Fibroblast of lung (primary cell): ENCODE measurements around the gene KCNN3. TPM values are rescaled to one million over a fixed set of nuclear protein-coding genes. Genes with fewer than 3 reads are reported as not detected.

Experiments
- DNase-seq, 2 donors: peaks; one replicate each; pipeline versions ENCODE4 v3.0.0 to v3.0.0-alpha.2; 2010; ENCODE audit warnings: low read depth in 2 of 2
- H2AFZ ChIP-seq: 2 replicates; pipeline ENCODE4 v1.5.1; 2012; ENCODE audit warnings: low read length, control low read depth, inconsistent platforms
- H3K27ac ChIP-seq: 2 replicates; pipeline ENCODE4 v1.5.1; 2011; ENCODE audit warnings: low read length, control low read depth; ENCODE audit not compliant: insufficient read depth
- H3K27me3 ChIP-seq: 2 replicates; pipeline ENCODE4 v1.5.1; 2011; ENCODE audit warnings: mild to moderate bottlenecking, low read length; ENCODE audit not compliant: control insufficient read depth, insufficient read depth
- H3K36me3 ChIP-seq: 2 replicates; pipeline ENCODE4 v1.5.1; 2011; ENCODE audit warnings: low read length; ENCODE audit not compliant: control insufficient read depth, insufficient read depth
- H3K4me1 ChIP-seq: 2 replicates; pipeline ENCODE4 v1.5.1; 2011; ENCODE audit warnings: low read length; ENCODE audit not compliant: control insufficient read depth, insufficient read depth; ENCODE audit errors: extremely low read depth
- H3K4me2 ChIP-seq: 2 replicates; pipeline ENCODE4 v1.5.1; 2011; ENCODE audit warnings: low read length, control low read depth; ENCODE audit not compliant: insufficient read depth; ENCODE audit errors: extremely low read depth
- H3K4me3 ChIP-seq, 4 experiments: fragments of 200-600 bp in 1 of 4; sonication (generic) in 1 of 4; replicated peaks in 1 of 4; 2 replicates each; pipeline ENCODE4 v1.5.1; 2011 to 2016; ENCODE audit warnings: low read length in 4 of 4, low read depth in 3 of 4, mild to moderate bottlenecking in 3 of 4, control low read depth in 2 of 4, inconsistent platforms in 1 of 4, mixed read lengths in 1 of 4; ENCODE audit not compliant: insufficient read depth in 1 of 4; ENCODE audit errors: control extremely low read depth in 1 of 4
- H3K79me2 ChIP-seq: 2 replicates; pipeline ENCODE4 v1.5.1; 2012; ENCODE audit warnings: mild to moderate bottlenecking, low read length, inconsistent platforms; ENCODE audit not compliant: control insufficient read depth, insufficient read depth
- H3K9ac ChIP-seq: 2 replicates; pipeline ENCODE4 v1.5.1; 2011; ENCODE audit warnings: mild to moderate bottlenecking, low read length, control low read depth; ENCODE audit not compliant: insufficient read depth
- H3K9me3 ChIP-seq: 2 replicates; pipeline ENCODE4 v1.5.1; 2012; ENCODE audit warnings: low read depth, low read length; ENCODE audit not compliant: control insufficient read depth, insufficient read depth
- H4K20me1 ChIP-seq: 2 replicates; pipeline ENCODE4 v1.5.1; 2011; ENCODE audit warnings: low read length; ENCODE audit not compliant: control insufficient read depth, insufficient read depth; ENCODE audit errors: extremely low read depth
- CTCF ChIP-seq, 2 donors: IDR thresholded peaks in 1 of 2; conservative IDR thresholded peaks in 1 of 2; 1 replicate in 1 of 2; 2 replicates in 1 of 2; pipeline ENCODE4 v1.5.1; 2011 to 2012; ENCODE audit warnings: low read length in 2 of 2, control low read depth in 1 of 2, inconsistent platforms in 1 of 2, low read depth in 1 of 2, mild to moderate bottlenecking in 1 of 2
- EZH2 ChIP-seq: IDR thresholded peaks from 2 replicates; pipeline ENCODE4 v1.5.1; 2012; ENCODE audit warnings: low read length, control low read depth, mild to moderate bottlenecking; ENCODE audit errors: missing control alignments
- polyA plus RNA-seq, 2 donors: library from polyadenylated mRNA; depleted of rRNA in 1 of 2; stranded (reverse) in 1 of 2; unstranded in 1 of 2; fragments of >200 nt; gene quantifications; 2 replicates each; pipeline ENCODE4 v1.2.1, GENCODE V29; 2011 to 2012; ENCODE audit warnings: missing spikeins in 1 of 2
- total RNA-seq: library from RNA; depleted of rRNA; stranded (reverse); fragments of >200 nt; gene quantifications from 2 replicates; pipeline ENCODE4 v1.2.1, GENCODE V29; 2014

KCNN3 gene
- total and polyA plus RNA-seq, 2 donors (not counting 1 experiment from before 2014, with no cell fraction given) = not detected

DNA sequence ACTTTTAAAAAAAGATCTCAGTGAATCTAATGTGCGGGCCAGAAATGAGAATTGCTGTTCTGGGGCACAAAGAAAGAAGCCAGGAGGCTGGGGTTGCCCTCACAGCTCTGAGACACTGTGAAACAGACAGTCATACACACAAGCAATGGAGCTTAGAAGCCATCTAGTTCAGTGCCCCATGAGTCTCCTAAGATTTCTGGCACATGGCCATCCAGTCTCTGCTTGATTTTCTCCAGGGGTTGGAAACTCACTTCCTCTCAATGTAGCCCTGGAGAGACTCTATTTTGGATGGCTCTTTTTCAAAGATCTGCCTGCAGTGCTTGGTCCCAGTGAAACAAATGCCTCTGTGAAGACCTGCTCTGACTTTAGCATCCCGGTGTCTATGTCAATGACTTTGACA lies 38.6 kb downstream of the KCNN3 start:
- no peaks in the 10 kb centered on the region for H4K20me1 ChIP-seq
- H3K27ac ChIP-seq = no peak overlapping the region
- no peaks in the 10 kb centered on the region for H3K4me1 ChIP-seq
- H3K9ac ChIP-seq = no peak overlapping the region
- TF ChIP-seq CTCF (conservative IDR thresholded peaks at IDR 0.05 in 1 of 2, IDR thresholded peaks at IDR 0.05 in 1 of 2; ENCODE audit: low read depth in 1 of 2, low read length in 2 of 2) (no peak), EZH2 (no peak)
- peaks cover 15% of the 10 kb centered on the region for H3K27me3 ChIP-seq
- no peaks in the 10 kb centered on the region for H3K36me3 ChIP-seq
- no peaks in the 10 kb centered on the region for H3K79me2 ChIP-seq
- H3K4me3 ChIP-seq = no peak overlapping the region
- no peak overlapping the region for H3K4me2 ChIP-seq
- no peaks in the 10 kb centered on the region for H3K9me3 ChIP-seq
- DNase-seq = no peak
- H2AFZ ChIP-seq = no peak overlapping the region

GRCh38 chr1:154829062-154829461 lies 41.0 kb downstream of the KCNN3 start:
- H2AFZ ChIP-seq = no peak overlapping the region
- H3K27me3 ChIP-seq = peaks cover 11% of the 10 kb centered on the region
- no peak overlapping the region for H3K4me3 ChIP-seq
- no peak for TF ChIP-seq CTCF (conservative IDR thresholded peaks at IDR 0.05 in 1 of 2, IDR thresholded peaks at IDR 0.05 in 1 of 2; ENCODE audit: low read depth in 1 of 2, low read length in 2 of 2)
- no peak for TF ChIP-seq EZH2
- H4K20me1 ChIP-seq = no peaks in the 10 kb centered on the region
- H3K36me3 ChIP-seq = no peaks in the 10 kb centered on the region
- no peaks in the 10 kb centered on the region for H3K4me1 ChIP-seq
- H3K79me2 ChIP-seq = no peaks in the 10 kb centered on the region
- DNase-seq = no peak
- H3K9me3 ChIP-seq = no peaks in the 10 kb centered on the region
- no peak overlapping the region for H3K9ac ChIP-seq
- no peak overlapping the region for H3K27ac ChIP-seq
- H3K4me2 ChIP-seq = no peak overlapping the region

DNA sequence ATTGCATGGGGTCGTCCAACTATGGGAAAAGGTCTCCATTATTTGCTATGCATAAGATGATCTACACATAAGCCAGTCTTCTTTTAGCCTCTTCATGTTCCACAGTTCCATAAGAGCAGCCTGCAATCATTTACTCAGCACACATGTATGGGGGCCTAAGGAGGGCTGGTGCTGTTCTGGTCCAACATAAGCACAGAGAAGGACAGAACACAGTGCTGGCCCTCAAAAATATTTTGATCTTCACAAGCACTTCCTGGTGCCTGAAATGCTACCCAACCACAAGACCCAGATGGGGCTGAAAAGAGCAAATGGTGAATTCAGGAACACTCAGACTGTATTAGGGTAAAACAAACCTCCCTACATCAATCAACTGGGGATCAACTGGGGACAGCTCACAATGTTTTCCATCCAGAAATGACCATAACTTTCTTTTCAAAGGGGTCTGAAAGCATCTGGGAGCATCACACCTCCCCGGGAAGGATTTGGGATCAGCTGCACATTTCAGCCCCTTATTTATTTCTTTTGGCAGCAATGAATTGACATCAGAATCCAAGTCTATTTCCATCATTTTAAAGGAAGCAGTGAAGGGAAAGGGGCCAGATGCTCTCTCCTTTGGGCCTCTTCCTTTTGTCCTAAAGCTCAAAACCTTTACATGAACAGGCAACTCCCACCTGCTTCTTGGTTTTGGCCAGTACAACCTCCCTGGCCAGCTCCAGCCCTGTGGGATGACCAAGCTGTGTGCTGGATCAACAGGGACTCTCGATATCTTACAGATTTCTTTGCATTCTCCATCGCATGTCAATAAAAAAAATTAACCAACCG lies 45.7 kb downstream of the KCNN3 start:
- no peak for DNase-seq
- Histone ChIP-seq H3K4me1 (no peaks in the 10 kb centered on the region), H3K4me2 (no peak overlapping the region), H3K4me3 (no peak overlapping the region), H3K27me3 (peaks cover 5% of the 10 kb centered on the region), H3K27ac (no peak overlapping the region), H2AFZ (no peak overlapping the region), H3K9me3 (no peaks in the 10 kb centered on the region), H3K36me3 (no peaks in the 10 kb centered on the region), H3K79me2 (no peaks in the 10 kb centered on the region), H3K9ac (no peak overlapping the region), H4K20me1 (no peaks in the 10 kb centered on the region)
- TF ChIP-seq EZH2 = no peak
- no peak for TF ChIP-seq CTCF (conservative IDR thresholded peaks at IDR 0.05 in 1 of 2, IDR thresholded peaks at IDR 0.05 in 1 of 2; ENCODE audit: low read depth in 1 of 2, low read length in 2 of 2)
